ENCODE data around the gene VPS18. TPM values are rescaled to one million over a fixed set of nuclear protein-coding genes. Genes with fewer than 3 reads are reported as not detected.
A peak's percentile ranks its signal among the peaks of the same experiment; 100 is the strongest.

The VPS18 gene
- total RNA-seq, 1 experiment from 2014 or later: 14.3 TPM

DNA sequence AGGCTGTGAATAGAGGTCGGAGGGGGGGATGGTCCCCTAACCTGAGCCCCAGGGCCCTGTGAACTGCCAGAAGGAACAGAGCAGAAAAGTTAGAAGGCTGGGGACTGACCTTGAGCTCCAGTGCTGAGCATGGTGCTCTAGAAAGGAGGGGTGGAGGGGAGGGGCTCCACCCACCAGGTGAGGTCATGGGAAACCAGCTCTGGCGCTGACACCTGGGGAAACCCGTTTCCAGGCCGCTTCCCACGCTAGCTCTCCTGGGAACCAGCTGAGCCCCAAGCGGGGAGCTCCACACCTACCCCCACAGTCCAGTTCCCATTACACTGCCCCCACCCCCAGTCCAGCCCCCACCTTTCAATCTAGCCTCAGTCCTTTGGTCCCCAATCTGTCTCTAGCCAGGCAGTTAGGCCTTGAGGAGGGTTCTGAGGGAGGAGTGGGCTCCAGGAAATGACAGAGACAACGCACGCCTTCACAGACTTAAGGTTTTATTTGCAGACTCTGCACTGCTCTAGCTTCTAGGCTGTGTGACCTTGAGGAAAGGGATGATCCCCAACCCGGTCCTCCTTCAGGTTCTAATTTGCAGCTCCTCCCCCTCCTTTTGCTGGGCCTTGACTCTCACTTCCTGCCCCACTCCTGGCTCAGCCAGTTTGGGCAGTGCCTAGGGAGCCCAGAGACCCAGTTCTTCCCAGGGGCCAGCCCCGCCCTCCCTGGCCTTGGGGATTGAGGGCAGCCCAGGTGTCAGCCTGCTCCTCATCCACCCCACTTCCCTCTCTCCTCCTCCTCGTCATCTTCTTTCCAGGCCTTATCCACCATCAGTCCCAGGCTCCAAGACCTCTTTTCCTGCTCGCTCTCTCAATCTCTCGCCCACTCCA is 22.3 kb upstream of the VPS18 start:
- H3K27me3 Mint-ChIP-seq (ENCODE audit: unreplicated experiment): no peaks in the 10 kb centered on the region
- H3K4me1 Mint-ChIP-seq (ENCODE audit: low read depth, unreplicated experiment): peaks cover 34% of the 10 kb centered on the region
- BruUV-seq (replicated peaks): no TSS peak
- peak overlapping the region; percentile 37 for H3K4me3 Mint-ChIP-seq (ENCODE audit: low read depth, unreplicated experiment)
- TF ChIP-seq, protein P1, sequence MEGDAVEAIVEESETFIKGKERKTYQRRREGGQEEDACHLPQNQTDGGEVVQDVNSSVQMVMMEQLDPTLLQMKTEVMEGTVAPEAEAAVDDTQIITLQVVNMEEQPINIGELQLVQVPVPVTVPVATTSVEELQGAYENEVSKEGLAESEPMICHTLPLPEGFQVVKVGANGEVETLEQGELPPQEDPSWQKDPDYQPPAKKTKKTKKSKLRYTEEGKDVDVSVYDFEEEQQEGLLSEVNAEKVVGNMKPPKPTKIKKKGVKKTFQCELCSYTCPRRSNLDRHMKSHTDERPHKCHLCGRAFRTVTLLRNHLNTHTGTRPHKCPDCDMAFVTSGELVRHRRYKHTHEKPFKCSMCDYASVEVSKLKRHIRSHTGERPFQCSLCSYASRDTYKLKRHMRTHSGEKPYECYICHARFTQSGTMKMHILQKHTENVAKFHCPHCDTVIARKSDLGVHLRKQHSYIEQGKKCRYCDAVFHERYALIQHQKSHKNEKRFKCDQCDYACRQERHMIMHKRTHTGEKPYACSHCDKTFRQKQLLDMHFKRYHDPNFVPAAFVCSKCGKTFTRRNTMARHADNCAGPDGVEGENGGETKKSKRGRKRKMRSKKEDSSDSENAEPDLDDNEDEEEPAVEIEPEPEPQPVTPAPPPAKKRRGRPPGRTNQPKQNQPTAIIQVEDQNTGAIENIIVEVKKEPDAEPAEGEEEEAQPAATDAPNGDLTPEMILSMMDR (IDR thresholded peaks at IDR 0.05; ENCODE audit: unreplicated experiment): no peak
- intact Hi-C loops (cut with micrococcal nuclease; ENCODE audit: unreplicated experiment): no loop called here
- no peaks in the 10 kb centered on the region for H3K9me3 Mint-ChIP-seq (ENCODE audit: low read depth, unreplicated experiment)
- H3K36me3 Mint-ChIP-seq (ENCODE audit: insufficient read depth, unreplicated experiment): peaks cover 27% of the 10 kb centered on the region
- peak; percentile 72 for DNase-seq
- CTCF ChIA-PET: interaction anchor here (0.6 to 5.4 kb wide), 5 partner anchors 10 to 162 kb away, joined by 3 to 73 read pairs (median 4); partner anchors contain the start of gene CHAC1
- H3K27ac Mint-ChIP-seq (ENCODE audit: unreplicated experiment): peak overlapping the region; percentile 52

DNA sequence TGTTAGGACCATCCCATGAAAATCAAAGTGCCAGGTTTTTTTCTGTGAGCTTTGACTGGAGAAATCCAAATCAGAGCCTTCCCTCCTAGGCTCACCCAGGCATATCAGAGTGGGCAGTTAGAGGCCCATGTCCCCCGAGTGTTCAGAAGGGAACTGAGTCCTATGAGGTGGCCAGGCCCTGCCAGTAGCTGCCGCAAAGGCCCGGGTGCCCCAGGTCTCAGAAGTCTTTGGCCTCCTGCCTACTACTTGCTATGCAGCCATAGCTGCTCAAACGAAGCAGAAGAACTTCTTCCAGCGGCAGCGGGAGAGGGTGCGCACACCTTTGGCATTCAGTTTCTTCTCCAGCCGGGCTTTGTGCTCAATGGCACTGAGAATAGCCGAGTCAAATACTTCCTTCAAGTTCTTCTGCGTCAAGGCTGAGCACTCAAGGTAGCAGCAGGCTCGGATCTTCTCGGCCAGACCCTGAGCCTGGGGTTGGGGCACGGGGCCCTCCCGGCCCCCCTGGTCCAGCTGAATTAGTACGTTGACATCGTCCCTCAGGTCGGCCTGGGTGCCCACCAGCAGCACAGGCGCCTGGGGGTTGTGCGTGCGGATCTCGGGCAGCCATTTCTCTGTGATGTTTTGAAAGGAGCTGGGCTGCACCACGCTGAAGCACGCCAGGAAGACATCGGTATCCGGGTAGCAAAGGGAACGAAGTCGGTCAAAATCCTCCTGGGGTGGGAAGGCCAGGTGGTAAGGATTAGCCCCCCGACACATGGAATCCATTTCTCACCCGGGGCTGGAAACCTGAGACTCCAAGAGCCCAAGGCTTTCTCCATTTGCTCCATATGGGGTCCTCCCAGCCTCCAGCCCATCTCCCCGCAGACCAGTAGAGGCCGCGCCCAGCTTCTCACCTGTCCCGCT is 21.2 kb upstream of the VPS18 start:
- no peaks in the 10 kb centered on the region for H3K27me3 Mint-ChIP-seq (ENCODE audit: unreplicated experiment)
- no peaks in the 10 kb centered on the region for H3K9me3 Mint-ChIP-seq (ENCODE audit: low read depth, unreplicated experiment)
- TF ChIP-seq, protein P1 (IDR thresholded peaks at IDR 0.05; ENCODE audit: unreplicated experiment): no peak
- H3K36me3 Mint-ChIP-seq (ENCODE audit: insufficient read depth, unreplicated experiment): peaks cover 27% of the 10 kb centered on the region
- DNase-seq: no peak
- intact Hi-C loops (cut with micrococcal nuclease; ENCODE audit: unreplicated experiment): no loop called here
- CTCF ChIA-PET: interaction anchor here (0.5 to 5.4 kb wide), 10 partner anchors 10 to 562 kb away, joined by 4 to 73 read pairs (median 6); partner anchors contain the start of genes RAD51 and VPS18
- BruUV-seq (replicated peaks): TSS peak; percentile 66
- H3K4me3 Mint-ChIP-seq (ENCODE audit: low read depth, unreplicated experiment): peak overlapping the region; percentile 71
- peak overlapping the region; percentile 52 for H3K27ac Mint-ChIP-seq (ENCODE audit: unreplicated experiment)
- peaks cover 34% of the 10 kb centered on the region for H3K4me1 Mint-ChIP-seq (ENCODE audit: low read depth, unreplicated experiment)

DNA sequence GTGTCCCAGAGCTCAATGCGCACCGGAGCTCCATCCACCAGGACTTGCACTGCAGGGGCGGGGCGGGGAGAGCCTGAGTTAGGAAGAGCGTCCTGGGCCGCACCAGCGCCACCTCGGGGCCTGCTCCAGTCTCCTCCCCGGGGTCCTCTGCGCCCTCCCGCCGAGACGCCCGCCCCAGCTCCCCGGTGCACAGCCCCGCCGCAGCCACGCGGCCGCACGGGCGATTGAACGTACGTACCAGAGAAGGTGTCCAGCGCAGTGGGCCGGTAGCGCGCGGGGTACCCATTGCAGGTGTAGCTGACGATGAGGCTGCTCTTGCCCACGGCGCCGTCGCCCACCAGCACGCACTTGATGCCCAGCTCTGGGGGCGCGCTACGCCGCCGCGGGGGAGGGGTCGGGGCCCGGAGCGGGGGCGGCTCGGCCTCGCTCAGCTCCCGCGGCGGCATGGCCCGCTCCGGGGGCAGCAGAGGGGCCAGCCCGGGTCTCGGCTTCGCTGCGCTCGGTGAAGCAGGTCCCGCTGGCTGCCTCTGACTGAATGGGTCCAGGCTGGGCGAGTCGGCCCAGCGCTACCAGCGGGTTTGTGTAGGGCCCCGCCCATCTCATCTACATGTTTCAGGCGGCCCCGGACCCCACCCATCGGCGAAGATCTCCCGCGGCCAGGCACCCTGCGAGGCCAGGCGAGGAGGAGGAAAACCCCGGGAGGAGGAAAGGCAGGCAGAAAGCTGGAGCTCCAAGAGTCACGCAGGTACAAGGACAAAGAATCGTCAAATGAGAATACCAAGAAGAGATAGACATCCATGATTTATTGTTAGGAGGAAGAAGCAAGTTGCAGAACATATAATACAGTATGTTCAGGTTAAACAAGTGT is 20.3 kb upstream of the VPS18 start, which contains the start of gene RHOV:
RHOV (minus strand) TSS at position 541 of the 868 bp plus-strand sequence; CDS start at position 446, 95 bp downstream.
- Mint-ChIP-seq H3K9me3 (ENCODE audit: low read depth, unreplicated experiment) (no peaks in the 10 kb centered on the region), H3K27ac (ENCODE audit: unreplicated experiment) (no peak within 1 kb of the TSS), H3K4me1 (ENCODE audit: low read depth, unreplicated experiment) (peaks cover 34% of the 10 kb centered on the region), H3K27me3 (ENCODE audit: unreplicated experiment) (no peaks in the 10 kb centered on the region), H3K4me3 (ENCODE audit: low read depth, unreplicated experiment) (peak within 1 kb of the TSS; percentile 71), H3K36me3 (ENCODE audit: insufficient read depth, unreplicated experiment) (peaks cover 27% of the 10 kb centered on the region)
- intact Hi-C loops (cut with micrococcal nuclease; ENCODE audit: unreplicated experiment): no loop called here
- TF ChIP-seq, protein P1 (IDR thresholded peaks at IDR 0.05; ENCODE audit: unreplicated experiment): no peak
- CTCF ChIA-PET: interaction anchor here (0.5 to 5.4 kb wide), 10 partner anchors 11 to 563 kb away, joined by 3 to 73 read pairs (median 6); partner anchors contain the start of genes RAD51 and VPS18
- DNase-seq: peak; percentile 87
- BruUV-seq (replicated peaks): no TSS peak

Data from Calu3 (cell line).